Adipose tissue (tissue), 3 donors: ENCODE measurements around the gene ATF7. TPM values are rescaled to one million over a fixed set of nuclear protein-coding genes. Genes with fewer than 3 reads are reported as not detected.
"Not testable (repeated sequence)": the region's sequence is repeated elsewhere in the genome, so short reads cannot be mapped to it uniquely, and the experiment has no call there.

Experiments used
- H3K27ac ChIP-seq: one replicate; pipeline ENCODE4 v1.5.1; 2013; ENCODE audit warnings: low read depth, low read length
- whole genome bisulfite sequencing, 3 donors: extraction: QIAGEN DNeasy Blood & Tissue Kit; methylation state at CpG; one replicate each; pipeline ENCODE4 v1.1.7; 2013; 5-methylcytosine and 5-hydroxymethylcytosine counted together
- polyA plus RNA-seq, 3 donors: library from polyadenylated mRNA; stranded (reverse); fragments of 200-250 nt; gene quantifications; one replicate each; pipeline ENCODE4 v1.2.3, GENCODE V29; 2013
- donor health status: healthy with polysubstance abuse.
- donor health status: Bipolar disorder and iron deficiency.
- donor health status: healthy.

The ATF7 gene
- polyA plus RNA-seq, 3 donors, result 9.5 to 35.0 (median 25.7) TPM

- 71 to 82% (median 76%) methylated on average over 10 of the region's 10 CpGs for WGBS, 3 donors
- no peak overlapping the region for H3K27ac ChIP-seq
These were observed 23.9 kb downstream of the ATF7 start for GRCh38 chr12:53602176-53602864.

- WGBS, 3 donors, result 29 to 65% (median 37%) methylated on average over 12 of the region's 12 CpGs
- H3K27ac ChIP-seq, result no peak overlapping the region
These were observed 24.8 kb downstream of the ATF7 start for GRCh38 chr12:53601296-53601847.

GRCh38 chr12:53600490-53601295, 25.5 kb downstream of the ATF7 start:
- WGBS, 3 donors, result 89 to 91% (median 89%) methylated on average over 13 of the region's 13 CpGs
- H3K27ac ChIP-seq, result no peak overlapping the region

GRCh38 chr12:53599579-53599978, 26.6 kb downstream of the ATF7 start:
- no peak overlapping the region for H3K27ac ChIP-seq
- WGBS, 3 donors, result 91 to 96% (median 93%) methylated on average over 2 of the region's 2 CpGs

GRCh38 chr12:53598971-53599370, 27.2 kb downstream of the ATF7 start:
- WGBS, 3 donors, result 98 to 100% (median 100%) methylated on average over 2 of the region's 2 CpGs
- H3K27ac ChIP-seq, result not testable (repeated sequence)

GRCh38 chr12:53596920-53597363, 29.2 kb downstream of the ATF7 start:
- H3K27ac ChIP-seq, result no peak overlapping the region
- 35 to 68% (median 50%) methylated on average over 3 of the region's 3 CpGs for WGBS, 3 donors

- 87 to 95% (median 89%) methylated on average over 5 of the region's 5 CpGs for WGBS, 3 donors
- no peak overlapping the region for H3K27ac ChIP-seq
These were observed 31.1 kb downstream of the ATF7 start for GRCh38 chr12:53594897-53595615.

GRCh38 chr12:53593707-53594106, 32.5 kb downstream of the ATF7 start:
- 92 to 95% (median 95%) methylated on average over 6 of the region's 6 CpGs for WGBS, 3 donors
- H3K27ac ChIP-seq, result no peak overlapping the region

GRCh38 chr12:53593031-53593430, 33.2 kb downstream of the ATF7 start:
- WGBS, 3 donors, result 79 to 92% (median 83%) methylated on average over 1 of the region's 1 CpG
- H3K27ac ChIP-seq, result no peak overlapping the region

GRCh38 chr12:53592426-53592825, 33.8 kb downstream of the ATF7 start:
- 89 to 95% (median 90%) methylated on average over 1 of the region's 1 CpG for WGBS, 3 donors

GRCh38 chr12:53591301-53592206, 34.6 kb downstream of the ATF7 start:
- 52 to 61% (median 57%) methylated on average over 6 of the region's 6 CpGs for WGBS, 3 donors
- H3K27ac ChIP-seq, result no peak overlapping the region

More at GRCh38 chr12:53592426-53592825, 33.8 kb downstream of the ATF7 start:
- no peak overlapping the region for H3K27ac ChIP-seq

- H3K27ac ChIP-seq, result no peak overlapping the region
- 84 to 87% (median 86%) methylated on average over 3 of the region's 3 CpGs for WGBS, 3 donors
These were observed 35.5 kb downstream of the ATF7 start for GRCh38 chr12:53590652-53591051.

GRCh38 chr12:53589915-53590314, 36.3 kb downstream of the ATF7 start:
- 93 to 94% (median 94%) methylated on average over 4 of the region's 4 CpGs for WGBS, 3 donors
- H3K27ac ChIP-seq, result no peak overlapping the region

GRCh38 chr12:53589423-53589822, 36.8 kb downstream of the ATF7 start:
- no peak overlapping the region for H3K27ac ChIP-seq
- 90 to 93% (median 92%) methylated on average over 3 of the region's 3 CpGs for WGBS, 3 donors

GRCh38 chr12:53588123-53588522, 38.1 kb downstream of the ATF7 start:
- no peak overlapping the region for H3K27ac ChIP-seq
- WGBS, 3 donors, result 91 to 97% (median 96%) methylated on average over 3 of the region's 3 CpGs

GRCh38 chr12:53586745-53587144, 39.4 kb downstream of the ATF7 start:
- WGBS, 3 donors, result 82 to 90% (median 86%) methylated on average over 8 of the region's 8 CpGs
- H3K27ac ChIP-seq, result no peak overlapping the region

GRCh38 chr12:53585448-53586125, 40.6 kb downstream of the ATF7 start:
- WGBS, 3 donors, result 54 to 70% (median 67%) methylated on average over 2 of the region's 2 CpGs
- no peak overlapping the region for H3K27ac ChIP-seq
